D721Med (cell line): Measurements from ENCODE around the gene FBXL20.
"Not testable (repeated sequence)": the region's sequence is repeated elsewhere in the genome, so short reads cannot be mapped to it uniquely, and the experiment has no call there.

ENCODE experiments used
- DNase-seq: peaks from one replicate; pipeline ENCODE4 v3.0.0; 2011; ENCODE audit warnings: low spot score; ENCODE audit not compliant: insufficient read length
- FAIRE-seq: peaks from 2 replicates; lab custom pipeline; 2011; peaks lifted over from hg19 to GRCh38; lab: Jason Lieb, UNC
- CTCF ChIP-seq: IDR thresholded peaks from 2 replicates; pipeline ENCODE4 v1.5.1; 2012; ENCODE audit warnings: mild to moderate bottlenecking, control low read depth; ENCODE audit not compliant: insufficient read depth; ENCODE audit errors: missing control alignments

Gene FBXL20

GRCh38 chr17:39251997-39252396 is 149.4 kb downstream of the FBXL20 start:
- FAIRE-seq (no peak), DNase-seq (no peak)
- TF ChIP-seq CTCF, result no peak

GRCh38 chr17:39250076-39250475 is 151.3 kb downstream of the FBXL20 start:
- not testable (repeated sequence) for FAIRE-seq, DNase-seq

GRCh38 chr17:39246274-39246673 is 155.2 kb downstream of the FBXL20 start:
- no peak for TF ChIP-seq CTCF
- FAIRE-seq, result no peak

GRCh38 chr17:39244600-39245570 is 156.5 kb downstream of the FBXL20 start:
- TF ChIP-seq CTCF, result peak; percentile 99
- FAIRE-seq (peak; percentile 80), DNase-seq (peak; percentile 73)

More at GRCh38 chr17:39246274-39246673, 155.2 kb downstream of the FBXL20 start:
- DNase-seq, result no peak

GRCh38 chr17:39244016-39244599 is 157.3 kb downstream of the FBXL20 start:
- no peak for TF ChIP-seq CTCF
- no peak for DNase-seq
- no peak for FAIRE-seq

- TF ChIP-seq CTCF, result no peak
- no peak for DNase-seq
- no peak for FAIRE-seq
Observed at GRCh38 chr17:39243155-39243554, 158.3 kb downstream of the FBXL20 start.

- TF ChIP-seq CTCF, result no peak
- no peak for FAIRE-seq
- DNase-seq, result no peak
Observed at GRCh38 chr17:39240631-39241030, 160.8 kb downstream of the FBXL20 start.
